HUES48 (cell line): ENCODE data around the gene DDR2.

Experiments used
- H3K27ac ChIP-seq: one replicate; pipeline ENCODE4 v1.7.0; 2013; ENCODE audit warnings: low read depth, low read length, inconsistent platforms
- H3K27me3 ChIP-seq: 2 replicates; pipeline ENCODE4 v1.6.1; 2013; ENCODE audit warnings: mild to moderate bottlenecking, low read length; ENCODE audit not compliant: control insufficient read depth, insufficient read depth
- H3K36me3 ChIP-seq: 2 replicates; pipeline ENCODE4 v1.6.1; 2013; ENCODE audit warnings: low read length; ENCODE audit not compliant: control insufficient read depth, insufficient read depth
- H3K4me1 ChIP-seq: 2 replicates; pipeline ENCODE4 v1.6.1; 2013; ENCODE audit warnings: mild to moderate bottlenecking, low read length; ENCODE audit not compliant: control insufficient read depth, insufficient read depth
- H3K4me3 ChIP-seq: 2 replicates; pipeline ENCODE4 v1.5.1; 2013; ENCODE audit warnings: mild to moderate bottlenecking, low read depth, low read length
- H3K9ac ChIP-seq: 2 replicates; pipeline ENCODE4 v1.6.1; 2013; ENCODE audit warnings: mild to moderate bottlenecking, low read depth, low read length, moderate library complexity
- H3K9me3 ChIP-seq: 2 replicates; pipeline ENCODE4 v1.6.1; 2013; ENCODE audit warnings: low read length; ENCODE audit not compliant: control insufficient read depth, insufficient read depth

DDR2 gene

GRCh38 chr1:162609306-162609705 is 23.0 kb upstream of the DDR2 start:
- H3K4me3 ChIP-seq, result no peak overlapping the region
- H3K36me3 ChIP-seq, result no peaks in the 10 kb centered on the region
- no peaks in the 10 kb centered on the region for H3K27me3 ChIP-seq
- H3K4me1 ChIP-seq, result no peaks in the 10 kb centered on the region
- no peaks in the 10 kb centered on the region for H3K9me3 ChIP-seq
- no peak overlapping the region for H3K27ac ChIP-seq
- H3K9ac ChIP-seq, result no peak overlapping the region

GRCh38 chr1:162612606-162613400 is 19.5 kb upstream of the DDR2 start:
- H3K36me3 ChIP-seq, result no peaks in the 10 kb centered on the region
- H3K4me1 ChIP-seq, result no peaks in the 10 kb centered on the region
- H3K9ac ChIP-seq, result no peak overlapping the region
- H3K27me3 ChIP-seq, result no peaks in the 10 kb centered on the region
- no peak overlapping the region for H3K27ac ChIP-seq
- H3K4me3 ChIP-seq, result no peak overlapping the region
- peaks cover 12% of the 10 kb centered on the region; the same call in 1 of the 2 replicates for H3K9me3 ChIP-seq

- Histone ChIP-seq H3K4me1 (no peaks in the 10 kb centered on the region), H3K27me3 (no peaks in the 10 kb centered on the region), H3K4me3 (no peak overlapping the region), H3K9me3 (peaks cover 12% of the 10 kb centered on the region; the same call in 1 of the 2 replicates), H3K9ac (no peak overlapping the region), H3K27ac (no peak overlapping the region), H3K36me3 (no peaks in the 10 kb centered on the region)
Measured at GRCh38 chr1:162616848-162617247, 15.4 kb upstream of the DDR2 start.

- H3K27ac ChIP-seq, result no peak overlapping the region
- no peak overlapping the region for H3K9ac ChIP-seq
- H3K4me1 ChIP-seq, result no peaks in the 10 kb centered on the region
- H3K9me3 ChIP-seq, result peaks cover 12% of the 10 kb centered on the region; the same call in 1 of the 2 replicates
- no peak overlapping the region for H3K4me3 ChIP-seq
- no peaks in the 10 kb centered on the region for H3K36me3 ChIP-seq
- H3K27me3 ChIP-seq, result no peaks in the 10 kb centered on the region
Measured at GRCh38 chr1:162617513-162617912, 14.8 kb upstream of the DDR2 start.

GRCh38 chr1:162619076-162619475 is 13.2 kb upstream of the DDR2 start:
- H3K9me3 ChIP-seq, result peaks cover 12% of the 10 kb centered on the region; the same call in 1 of the 2 replicates
- H3K4me3 ChIP-seq, result no peak overlapping the region
- H3K9ac ChIP-seq, result no peak overlapping the region
- H3K27ac ChIP-seq, result no peak overlapping the region
- no peaks in the 10 kb centered on the region for H3K27me3 ChIP-seq
- H3K36me3 ChIP-seq, result no peaks in the 10 kb centered on the region
- no peaks in the 10 kb centered on the region for H3K4me1 ChIP-seq

GRCh38 chr1:162621256-162621655 is 11.0 kb upstream of the DDR2 start:
- Histone ChIP-seq H3K27me3 (no peaks in the 10 kb centered on the region), H3K36me3 (no peaks in the 10 kb centered on the region), H3K4me1 (no peaks in the 10 kb centered on the region), H3K9me3 (peaks cover 12% of the 10 kb centered on the region; the same call in 1 of the 2 replicates), H3K9ac (no peak overlapping the region), H3K27ac (no peak overlapping the region), H3K4me3 (no peak overlapping the region)

- H3K4me1 ChIP-seq, result no peaks in the 10 kb centered on the region
- no peak overlapping the region for H3K4me3 ChIP-seq
- H3K9me3 ChIP-seq, result no peaks in the 10 kb centered on the region
- H3K9ac ChIP-seq, result no peak overlapping the region
- no peaks in the 10 kb centered on the region for H3K36me3 ChIP-seq
- H3K27ac ChIP-seq, result no peak overlapping the region
- no peaks in the 10 kb centered on the region for H3K27me3 ChIP-seq
Measured at GRCh38 chr1:162625679-162626078, 6.6 kb upstream of the DDR2 start.

- no peaks in the 10 kb centered on the region for H3K4me1 ChIP-seq
- no peak overlapping the region for H3K27ac ChIP-seq
- H3K36me3 ChIP-seq, result no peaks in the 10 kb centered on the region
- no peaks in the 10 kb centered on the region for H3K9me3 ChIP-seq
- no peak overlapping the region for H3K9ac ChIP-seq
- H3K27me3 ChIP-seq, result no peaks in the 10 kb centered on the region
- no peak overlapping the region for H3K4me3 ChIP-seq
Measured at GRCh38 chr1:162626094-162626493, 6.2 kb upstream of the DDR2 start.

GRCh38 chr1:162626761-162627160 is 5.5 kb upstream of the DDR2 start:
- Histone ChIP-seq H3K36me3 (no peaks in the 10 kb centered on the region), H3K27ac (no peak overlapping the region), H3K9me3 (no peaks in the 10 kb centered on the region), H3K4me1 (peaks cover 5% of the 10 kb centered on the region; the same call in 1 of the 2 replicates), H3K27me3 (no peaks in the 10 kb centered on the region), H3K9ac (no peak overlapping the region), H3K4me3 (no peak overlapping the region)

- no peaks in the 10 kb centered on the region for H3K27me3 ChIP-seq
- no peaks in the 10 kb centered on the region for H3K9me3 ChIP-seq
- H3K27ac ChIP-seq, result no peak overlapping the region
- H3K4me3 ChIP-seq, result no peak overlapping the region
- H3K4me1 ChIP-seq, result peaks cover 14% of the 10 kb centered on the region
- no peak overlapping the region for H3K9ac ChIP-seq
- no peaks in the 10 kb centered on the region for H3K36me3 ChIP-seq
Measured at GRCh38 chr1:162627662-162628296, 4.5 kb upstream of the DDR2 start.

- no peak overlapping the region for H3K27ac ChIP-seq
- no peak overlapping the region for H3K4me3 ChIP-seq
- no peak overlapping the region for H3K9ac ChIP-seq
- H3K9me3 ChIP-seq, result no peaks in the 10 kb centered on the region
- H3K36me3 ChIP-seq, result no peaks in the 10 kb centered on the region
- no peaks in the 10 kb centered on the region for H3K27me3 ChIP-seq
- peaks cover 17% of the 10 kb centered on the region for H3K4me1 ChIP-seq
Measured at GRCh38 chr1:162629077-162629627, 3.1 kb upstream of the DDR2 start.
